ENCODE results near the gene MAOA.

Gene MAOA

DNA sequence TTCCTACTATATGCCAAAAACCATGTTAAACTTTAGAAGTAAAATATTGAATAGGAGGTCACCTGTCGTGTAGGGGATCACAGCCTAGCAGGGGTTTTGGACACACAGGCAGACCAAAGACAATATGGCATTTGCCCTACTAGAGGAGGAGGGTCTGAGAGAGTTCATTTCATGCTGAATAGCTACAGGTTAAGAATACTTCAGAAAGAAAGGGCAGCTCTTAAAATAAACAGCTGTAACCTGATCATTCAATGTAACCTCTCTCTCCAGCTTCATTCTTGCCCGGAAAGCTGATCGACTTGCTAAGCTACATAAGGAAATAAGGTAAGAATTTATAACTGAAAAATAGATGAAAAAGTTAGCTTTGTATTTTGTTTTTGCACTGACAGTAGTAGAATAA, 79.9 kb downstream of the MAOA start:
- H3K4me2 ChIP-seq (ENCODE audit: low read depth, low read length, poor library complexity, severe bottlenecking) = no peak overlapping the region
- TF ChIP-seq, protein P1, sequence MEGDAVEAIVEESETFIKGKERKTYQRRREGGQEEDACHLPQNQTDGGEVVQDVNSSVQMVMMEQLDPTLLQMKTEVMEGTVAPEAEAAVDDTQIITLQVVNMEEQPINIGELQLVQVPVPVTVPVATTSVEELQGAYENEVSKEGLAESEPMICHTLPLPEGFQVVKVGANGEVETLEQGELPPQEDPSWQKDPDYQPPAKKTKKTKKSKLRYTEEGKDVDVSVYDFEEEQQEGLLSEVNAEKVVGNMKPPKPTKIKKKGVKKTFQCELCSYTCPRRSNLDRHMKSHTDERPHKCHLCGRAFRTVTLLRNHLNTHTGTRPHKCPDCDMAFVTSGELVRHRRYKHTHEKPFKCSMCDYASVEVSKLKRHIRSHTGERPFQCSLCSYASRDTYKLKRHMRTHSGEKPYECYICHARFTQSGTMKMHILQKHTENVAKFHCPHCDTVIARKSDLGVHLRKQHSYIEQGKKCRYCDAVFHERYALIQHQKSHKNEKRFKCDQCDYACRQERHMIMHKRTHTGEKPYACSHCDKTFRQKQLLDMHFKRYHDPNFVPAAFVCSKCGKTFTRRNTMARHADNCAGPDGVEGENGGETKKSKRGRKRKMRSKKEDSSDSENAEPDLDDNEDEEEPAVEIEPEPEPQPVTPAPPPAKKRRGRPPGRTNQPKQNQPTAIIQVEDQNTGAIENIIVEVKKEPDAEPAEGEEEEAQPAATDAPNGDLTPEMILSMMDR (IDR thresholded peaks at IDR 0.05; ENCODE audit: insufficient read depth, low read length, poor library complexity, severe bottlenecking) = no peak
- no peak for TF ChIP-seq EZH2phosphoT487 (conservative IDR thresholded peaks at IDR 0.05; ENCODE audit: low read length)
- H3K4me3 ChIP-seq (ENCODE audit: insufficient read depth, low read length, poor library complexity, severe bottlenecking) = no peak overlapping the region
- H3K9ac ChIP-seq (ENCODE audit: low read length) = no peak overlapping the region
- H3K79me2 ChIP-seq (ENCODE audit: insufficient read depth, low read length) = no peaks in the 10 kb centered on the region
- no peaks in the 10 kb centered on the region for H4K20me1 ChIP-seq (ENCODE audit: low read depth, low read length)
- H2AFZ ChIP-seq (ENCODE audit: low read depth, low read length, severe bottlenecking) = no peak overlapping the region
- no peak overlapping the region for H3K27ac ChIP-seq (ENCODE audit: low read depth, low read length)
- no peaks in the 10 kb centered on the region for H3K36me3 ChIP-seq (ENCODE audit: low read length)
- no peaks in the 10 kb centered on the region for H3F3A ChIP-seq (ENCODE audit: insufficient read depth)
- no peaks in the 10 kb centered on the region for H3K27me3 ChIP-seq (ENCODE audit: low read length)
- H3K9me3 ChIP-seq (ENCODE audit: insufficient read depth, low read length) = no peaks in the 10 kb centered on the region
- H3K9me2 ChIP-seq (replicated peaks; ENCODE audit: insufficient read depth, low read length) = no peaks in the 10 kb centered on the region

DNA sequence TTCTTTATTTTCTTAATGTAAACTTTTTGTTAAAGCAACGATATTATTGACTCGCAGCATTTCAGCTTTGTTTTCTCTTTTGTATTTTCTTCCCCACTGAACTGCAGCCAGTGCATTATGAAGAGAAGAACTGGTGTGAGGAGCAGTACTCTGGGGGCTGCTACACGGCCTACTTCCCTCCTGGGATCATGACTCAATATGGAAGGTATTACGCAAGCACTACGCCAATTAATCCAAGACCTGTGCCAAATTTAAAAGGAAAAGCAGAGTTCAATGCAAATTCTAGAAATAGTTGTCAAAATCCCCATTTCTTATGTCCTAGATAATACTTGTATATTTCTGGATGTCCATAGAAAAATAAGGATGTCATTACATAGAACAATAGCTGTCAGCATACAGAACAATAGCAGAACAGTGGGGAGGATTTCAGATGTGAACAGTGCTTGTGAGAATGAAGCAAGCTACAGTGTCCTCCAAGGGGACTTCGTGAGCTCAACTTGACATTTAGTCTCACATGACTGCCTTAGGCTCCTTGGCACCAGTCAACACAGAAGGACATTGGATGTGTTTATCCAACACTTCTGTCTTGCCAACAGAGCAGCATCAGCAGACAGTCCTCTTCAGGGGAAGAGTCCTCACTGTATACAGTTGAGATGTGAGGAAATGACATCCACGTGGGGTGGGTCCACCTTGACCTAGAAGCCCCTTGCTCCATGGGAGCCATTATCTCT, 85.9 kb downstream of the MAOA start:
- Histone ChIP-seq H3K4me2 (ENCODE audit: low read depth, low read length, poor library complexity, severe bottlenecking) (no peak overlapping the region), H3K4me3 (ENCODE audit: insufficient read depth, low read length, poor library complexity, severe bottlenecking) (no peak overlapping the region), H3K27ac (ENCODE audit: low read depth, low read length) (no peak overlapping the region), H3K79me2 (ENCODE audit: insufficient read depth, low read length) (no peaks in the 10 kb centered on the region), H3K9ac (ENCODE audit: low read length) (no peak overlapping the region), H3F3A (ENCODE audit: insufficient read depth) (no peaks in the 10 kb centered on the region), H3K9me3 (ENCODE audit: insufficient read depth, low read length) (no peaks in the 10 kb centered on the region), H4K20me1 (ENCODE audit: low read depth, low read length) (no peaks in the 10 kb centered on the region), H2AFZ (ENCODE audit: low read depth, low read length, severe bottlenecking) (no peak overlapping the region), H3K9me2 (replicated peaks; ENCODE audit: insufficient read depth, low read length) (no peaks in the 10 kb centered on the region), H3K27me3 (ENCODE audit: low read length) (no peaks in the 10 kb centered on the region), H3K36me3 (ENCODE audit: low read length) (no peaks in the 10 kb centered on the region)
- no peak for TF ChIP-seq EZH2phosphoT487 (conservative IDR thresholded peaks at IDR 0.05; ENCODE audit: low read length)

DNA sequence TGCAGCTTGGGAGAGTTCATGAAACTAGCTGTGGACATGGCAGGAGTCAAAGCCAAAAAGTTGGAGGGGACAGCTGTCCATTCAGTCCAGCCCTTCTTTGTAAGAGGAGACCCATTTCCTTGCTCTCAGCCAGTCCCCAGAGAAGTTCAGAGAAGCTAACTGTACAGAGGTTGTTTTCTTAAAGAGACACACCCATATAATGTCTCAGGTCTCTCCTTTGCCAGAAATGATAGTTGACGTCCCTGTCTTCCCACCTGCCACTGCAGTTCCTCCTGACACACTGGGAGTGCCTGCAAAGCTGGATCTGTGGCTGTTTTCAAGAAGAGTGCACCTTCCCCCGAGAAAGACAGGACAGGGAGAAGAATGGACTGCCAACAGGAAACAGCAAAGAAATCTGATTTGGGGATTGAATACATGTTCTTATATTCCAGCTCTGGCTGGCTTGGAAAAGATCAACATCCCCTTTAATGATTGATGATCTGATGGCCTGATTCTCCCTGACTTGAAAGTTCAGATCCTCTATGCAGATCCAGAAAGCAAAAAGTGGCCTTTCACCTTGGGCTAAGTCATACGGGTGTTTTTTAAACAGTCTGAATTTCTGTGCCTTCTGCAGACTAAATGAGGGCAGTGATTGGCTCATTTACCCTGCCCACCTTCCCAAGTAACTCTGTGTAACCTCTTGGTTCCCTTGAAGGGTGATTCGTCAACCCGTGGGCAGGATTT, 87.2 kb downstream of the MAOA start:
- H4K20me1 ChIP-seq (ENCODE audit: low read depth, low read length) = no peaks in the 10 kb centered on the region

More for the DNA sequence above, 87.2 kb downstream of the MAOA start:
- Histone ChIP-seq H3K9me3 (ENCODE audit: insufficient read depth, low read length) (no peaks in the 10 kb centered on the region), H3K79me2 (ENCODE audit: insufficient read depth, low read length) (no peaks in the 10 kb centered on the region), H3K36me3 (ENCODE audit: low read length) (no peaks in the 10 kb centered on the region), H3K27me3 (ENCODE audit: low read length) (no peaks in the 10 kb centered on the region), H3K4me3 (ENCODE audit: insufficient read depth, low read length, poor library complexity, severe bottlenecking) (no peak overlapping the region), H3F3A (ENCODE audit: insufficient read depth) (no peaks in the 10 kb centered on the region), H3K27ac (ENCODE audit: low read depth, low read length) (no peak overlapping the region), H3K4me2 (ENCODE audit: low read depth, low read length, poor library complexity, severe bottlenecking) (no peak overlapping the region), H3K9me2 (replicated peaks; ENCODE audit: insufficient read depth, low read length) (no peaks in the 10 kb centered on the region), H3K9ac (ENCODE audit: low read length) (no peak overlapping the region), H2AFZ (ENCODE audit: low read depth, low read length, severe bottlenecking) (no peak overlapping the region)
- TF ChIP-seq, protein P1 (IDR thresholded peaks at IDR 0.05; ENCODE audit: insufficient read depth, low read length, poor library complexity, severe bottlenecking) = no peak
- no peak for TF ChIP-seq EZH2phosphoT487 (conservative IDR thresholded peaks at IDR 0.05; ENCODE audit: low read length)
